Suprapubic skin (tissue), 4 donors: ENCODE data around the gene SCAPER.

Experiments
- EP300 ChIP-seq: sonication (generic); formaldehyde crosslinking; IDR thresholded peaks from one replicate; pipeline ENCODE4 v1.6.1; 2017; ENCODE audit warnings: antibody characterized with exemption
- POLR2A ChIP-seq, 2 donors: fragments of 450-650 bp; IDR thresholded peaks; one replicate each; pipeline ENCODE4 v1.6.1; 2017; ENCODE audit warnings: antibody characterized with exemption in 2 of 2, mild to moderate bottlenecking in 2 of 2, moderate library complexity in 2 of 2
- POLR2AphosphoS5 ChIP-seq, 3 donors: sonication (generic); formaldehyde crosslinking; IDR thresholded peaks; one replicate each; pipeline ENCODE4 v1.6.1; 2017; ENCODE audit warnings: antibody characterized with exemption in 3 of 3
- TF ChIP-seq, protein P1 (sequence below), 2 donors: fragments of 200-600 bp in 1 of 2; fragments of 450-650 bp in 1 of 2; sonication (generic) in 1 of 2; IDR thresholded peaks; one replicate each; pipeline ENCODE4 v1.5.1; 2016 to 2019; ENCODE audit warnings: antibody characterized with exemption in 2 of 2, mild to moderate bottlenecking in 1 of 2, moderate library complexity in 1 of 2

DNA sequence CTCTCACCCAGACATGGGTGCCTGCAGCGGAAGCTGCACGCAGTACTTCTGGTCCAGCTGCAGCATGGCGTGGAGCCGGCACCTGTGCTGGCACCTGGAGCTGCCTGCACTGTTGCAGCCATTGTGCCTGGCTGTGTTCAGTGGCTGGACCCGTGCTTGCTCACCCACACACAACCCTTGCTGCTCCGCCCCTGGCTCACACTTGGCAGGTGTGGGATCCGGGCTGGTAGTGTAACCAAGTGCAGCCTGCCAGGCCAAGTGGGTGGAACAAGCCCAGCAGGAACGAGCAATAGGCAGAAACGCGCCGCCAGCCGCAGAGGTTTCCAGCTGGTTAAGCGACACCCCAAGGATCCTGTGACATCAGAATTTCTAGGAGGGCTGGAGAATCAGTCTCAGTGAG, 11.2 kb upstream of the SCAPER start:
- TF ChIP-seq, protein P1, sequence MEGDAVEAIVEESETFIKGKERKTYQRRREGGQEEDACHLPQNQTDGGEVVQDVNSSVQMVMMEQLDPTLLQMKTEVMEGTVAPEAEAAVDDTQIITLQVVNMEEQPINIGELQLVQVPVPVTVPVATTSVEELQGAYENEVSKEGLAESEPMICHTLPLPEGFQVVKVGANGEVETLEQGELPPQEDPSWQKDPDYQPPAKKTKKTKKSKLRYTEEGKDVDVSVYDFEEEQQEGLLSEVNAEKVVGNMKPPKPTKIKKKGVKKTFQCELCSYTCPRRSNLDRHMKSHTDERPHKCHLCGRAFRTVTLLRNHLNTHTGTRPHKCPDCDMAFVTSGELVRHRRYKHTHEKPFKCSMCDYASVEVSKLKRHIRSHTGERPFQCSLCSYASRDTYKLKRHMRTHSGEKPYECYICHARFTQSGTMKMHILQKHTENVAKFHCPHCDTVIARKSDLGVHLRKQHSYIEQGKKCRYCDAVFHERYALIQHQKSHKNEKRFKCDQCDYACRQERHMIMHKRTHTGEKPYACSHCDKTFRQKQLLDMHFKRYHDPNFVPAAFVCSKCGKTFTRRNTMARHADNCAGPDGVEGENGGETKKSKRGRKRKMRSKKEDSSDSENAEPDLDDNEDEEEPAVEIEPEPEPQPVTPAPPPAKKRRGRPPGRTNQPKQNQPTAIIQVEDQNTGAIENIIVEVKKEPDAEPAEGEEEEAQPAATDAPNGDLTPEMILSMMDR (IDR thresholded peaks at IDR 0.05) = no peak
- TF ChIP-seq POLR2A (IDR thresholded peaks at IDR 0.05) (no peak), POLR2AphosphoS5 (IDR thresholded peaks at IDR 0.05) (no peak), EP300 (no peak)
